ENCODE results near the gene FNDC3A. TPM values are rescaled to one million over a fixed set of nuclear protein-coding genes. Genes with fewer than 3 reads are reported as not detected.

FNDC3A gene
- total RNA-seq, 1 experiment from 2014 or later: 49.3 TPM

DNA sequence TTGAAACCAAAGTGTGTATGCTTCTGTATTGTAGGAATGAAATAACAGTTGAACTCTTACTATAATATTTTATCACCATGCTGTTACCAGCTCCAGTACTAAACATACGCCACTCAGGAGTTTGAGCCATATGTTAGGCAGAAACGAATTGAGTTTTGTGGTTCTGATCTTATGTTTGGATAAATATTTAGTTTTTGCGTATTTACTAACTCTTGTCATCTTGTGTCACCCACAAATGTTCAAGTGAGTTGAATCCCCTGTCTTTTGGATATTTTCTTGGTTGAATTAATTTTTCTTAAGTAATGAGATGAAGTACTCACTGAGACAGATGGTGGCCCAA is 1.5 kb downstream of the FNDC3A start:
- H3K36me3 ChIP-seq (ENCODE audit: insufficient read depth, low read length, poor library complexity, severe bottlenecking): no peaks in the 10 kb centered on the region
- TSS peak; percentile 52 for BruUV-seq (replicated peaks)
- H3K27me3 ChIP-seq (replicated peaks; ENCODE audit: insufficient read depth, low read depth, low read length, poor library complexity): no peaks in the 10 kb centered on the region
- POLR2A ChIA-PET (ENCODE audit: low non-redundant PET): no interaction called here
- no peak for DNase-seq (ENCODE audit: low spot score)
- peaks cover 6% of the 10 kb centered on the region for H3K9me3 ChIP-seq (ENCODE audit: low read depth, low read length, poor library complexity, severe bottlenecking)
- no peak for TF ChIP-seq EZH2 (IDR thresholded peaks at IDR 0.05; ENCODE audit: borderline replicate concordance, low read depth, low read length, poor library complexity, severe bottlenecking)
- TF ChIP-seq, protein P1, sequence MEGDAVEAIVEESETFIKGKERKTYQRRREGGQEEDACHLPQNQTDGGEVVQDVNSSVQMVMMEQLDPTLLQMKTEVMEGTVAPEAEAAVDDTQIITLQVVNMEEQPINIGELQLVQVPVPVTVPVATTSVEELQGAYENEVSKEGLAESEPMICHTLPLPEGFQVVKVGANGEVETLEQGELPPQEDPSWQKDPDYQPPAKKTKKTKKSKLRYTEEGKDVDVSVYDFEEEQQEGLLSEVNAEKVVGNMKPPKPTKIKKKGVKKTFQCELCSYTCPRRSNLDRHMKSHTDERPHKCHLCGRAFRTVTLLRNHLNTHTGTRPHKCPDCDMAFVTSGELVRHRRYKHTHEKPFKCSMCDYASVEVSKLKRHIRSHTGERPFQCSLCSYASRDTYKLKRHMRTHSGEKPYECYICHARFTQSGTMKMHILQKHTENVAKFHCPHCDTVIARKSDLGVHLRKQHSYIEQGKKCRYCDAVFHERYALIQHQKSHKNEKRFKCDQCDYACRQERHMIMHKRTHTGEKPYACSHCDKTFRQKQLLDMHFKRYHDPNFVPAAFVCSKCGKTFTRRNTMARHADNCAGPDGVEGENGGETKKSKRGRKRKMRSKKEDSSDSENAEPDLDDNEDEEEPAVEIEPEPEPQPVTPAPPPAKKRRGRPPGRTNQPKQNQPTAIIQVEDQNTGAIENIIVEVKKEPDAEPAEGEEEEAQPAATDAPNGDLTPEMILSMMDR (conservative IDR thresholded peaks at IDR 0.05; ENCODE audit: low read depth, low read length): no peak
- intact Hi-C loops (cut with micrococcal nuclease; ENCODE audit: unreplicated experiment): loop anchor here (5.0 kb wide), 2 partner anchors 135 to 215 kb away; no protein-coding TSS in a partner anchor
- H3K4me3 ChIP-seq (ENCODE audit: low read depth, low read length, poor library complexity, severe bottlenecking): peak overlapping the region; percentile 73
- H3K4me1 ChIP-seq (ENCODE audit: insufficient read depth, low read length, poor library complexity, severe bottlenecking): peaks cover 33% of the 10 kb centered on the region
- CTCF ChIA-PET: no interaction called here
- H3K27ac ChIP-seq (ENCODE audit: low read depth, low read length, poor library complexity, severe bottlenecking): peak overlapping the region; percentile 96

DNA sequence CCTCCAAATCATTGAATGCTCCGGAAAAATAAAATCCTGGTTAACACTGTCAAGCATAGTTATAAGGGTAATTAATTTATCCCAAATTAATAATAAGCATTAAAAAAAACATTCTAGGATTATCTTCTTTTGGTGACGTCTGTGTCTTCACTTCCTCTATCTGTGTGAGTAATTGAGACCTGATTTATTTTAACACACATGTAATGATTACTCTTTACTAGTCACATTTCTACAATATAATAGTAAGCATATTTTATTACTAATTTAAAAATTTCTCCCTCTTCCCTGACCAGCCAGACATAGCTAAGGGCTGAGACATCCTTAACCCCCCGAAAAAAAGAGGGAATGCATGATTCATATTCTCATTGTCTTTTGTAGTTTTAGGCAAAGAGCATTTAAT is 2.3 kb downstream of the FNDC3A start:
- intact Hi-C loops (cut with micrococcal nuclease; ENCODE audit: unreplicated experiment): loop anchor here (5.0 kb wide), 2 partner anchors 134 to 214 kb away; no protein-coding TSS in a partner anchor
- H3K27me3 ChIP-seq (replicated peaks; ENCODE audit: insufficient read depth, low read depth, low read length, poor library complexity): no peaks in the 10 kb centered on the region
- no TSS peak for BruUV-seq (replicated peaks)
- peak overlapping the region; percentile 73 for H3K4me3 ChIP-seq (ENCODE audit: low read depth, low read length, poor library complexity, severe bottlenecking)
- no peak for DNase-seq (ENCODE audit: low spot score)
- H3K27ac ChIP-seq (ENCODE audit: low read depth, low read length, poor library complexity, severe bottlenecking): no peak overlapping the region
- POLR2A ChIA-PET (ENCODE audit: low non-redundant PET): interaction anchor here (0.5 kb wide), 1 partner anchor 20 kb away, joined by 3 read pairs; no protein-coding TSS in a partner anchor
- no peaks in the 10 kb centered on the region for H3K36me3 ChIP-seq (ENCODE audit: insufficient read depth, low read length, poor library complexity, severe bottlenecking)
- peaks cover 6% of the 10 kb centered on the region for H3K9me3 ChIP-seq (ENCODE audit: low read depth, low read length, poor library complexity, severe bottlenecking)
- no peak for TF ChIP-seq EZH2 (IDR thresholded peaks at IDR 0.05; ENCODE audit: borderline replicate concordance, low read depth, low read length, poor library complexity, severe bottlenecking)
- TF ChIP-seq, protein P1 (conservative IDR thresholded peaks at IDR 0.05; ENCODE audit: low read depth, low read length): no peak
- peaks cover 38% of the 10 kb centered on the region for H3K4me1 ChIP-seq (ENCODE audit: insufficient read depth, low read length, poor library complexity, severe bottlenecking)
- CTCF ChIA-PET: no interaction called here

DNA sequence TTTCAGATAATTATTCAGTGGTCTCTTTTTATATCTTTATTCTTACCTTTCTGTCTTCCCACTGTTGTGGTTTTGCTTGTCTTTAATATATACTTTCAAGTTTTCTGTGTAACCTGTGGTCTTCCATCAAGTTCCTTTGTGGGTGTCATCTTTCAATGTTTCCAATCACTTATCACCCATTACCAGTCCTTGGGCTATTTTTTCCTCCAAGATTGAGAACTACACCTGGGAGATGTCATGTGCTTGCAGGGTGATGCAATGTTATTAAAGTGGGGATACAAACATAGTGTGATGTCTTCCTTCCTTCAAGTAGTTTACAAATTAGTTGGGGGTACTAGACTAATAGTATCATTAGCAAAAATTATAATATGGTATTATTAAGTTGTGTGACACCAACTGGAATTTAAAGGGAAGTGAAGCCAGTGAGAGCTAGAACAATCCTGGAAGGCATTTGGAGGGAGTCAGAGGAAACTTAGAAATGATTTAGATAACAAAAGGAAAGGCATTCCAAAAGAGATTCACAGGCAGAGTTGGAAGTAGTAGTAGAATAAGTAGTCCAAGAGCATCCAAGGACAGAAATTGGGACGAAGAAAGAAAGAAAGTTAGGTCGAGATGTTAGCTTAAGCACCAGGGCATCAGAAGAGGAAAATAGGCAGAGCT is 3.4 kb downstream of the FNDC3A start:
- H3K27me3 ChIP-seq (replicated peaks; ENCODE audit: insufficient read depth, low read depth, low read length, poor library complexity): no peaks in the 10 kb centered on the region
- intact Hi-C loops (cut with micrococcal nuclease; ENCODE audit: unreplicated experiment): loop anchor here (5.0 kb wide), 2 partner anchors 133 to 213 kb away; no protein-coding TSS in a partner anchor
- no peak overlapping the region for H3K27ac ChIP-seq (ENCODE audit: low read depth, low read length, poor library complexity, severe bottlenecking)
- ChIA-PET POLR2A (ENCODE audit: low non-redundant PET) (no interaction called here), CTCF (no interaction called here)
- no TSS peak for BruUV-seq (replicated peaks)
- H3K4me1 ChIP-seq (ENCODE audit: insufficient read depth, low read length, poor library complexity, severe bottlenecking): peaks cover 38% of the 10 kb centered on the region
- H3K9me3 ChIP-seq (ENCODE audit: low read depth, low read length, poor library complexity, severe bottlenecking): no peaks in the 10 kb centered on the region
- no peaks in the 10 kb centered on the region for H3K36me3 ChIP-seq (ENCODE audit: insufficient read depth, low read length, poor library complexity, severe bottlenecking)
- TF ChIP-seq EZH2 (IDR thresholded peaks at IDR 0.05; ENCODE audit: borderline replicate concordance, low read depth, low read length, poor library complexity, severe bottlenecking): no peak
- TF ChIP-seq, protein P1 (conservative IDR thresholded peaks at IDR 0.05; ENCODE audit: low read depth, low read length): no peak
- DNase-seq (ENCODE audit: low spot score): no peak
- no peak overlapping the region for H3K4me3 ChIP-seq (ENCODE audit: low read depth, low read length, poor library complexity, severe bottlenecking)
